HL-60 (cell line): Measurements from ENCODE around the gene EMD.

Experiments used
- GABPA ChIP-seq: IDR thresholded peaks from 2 replicates; pipeline ENCODE4 v1.6.1; 2012; ENCODE audit warnings: low read depth
- TF ChIP-seq, protein P1 (sequence below): IDR thresholded peaks from one replicate; pipeline ENCODE4 v1.5.1; 2011; ENCODE audit warnings: low read length, control low read depth, inconsistent platforms; ENCODE audit not compliant: insufficient read depth

- TF ChIP-seq, protein P1, sequence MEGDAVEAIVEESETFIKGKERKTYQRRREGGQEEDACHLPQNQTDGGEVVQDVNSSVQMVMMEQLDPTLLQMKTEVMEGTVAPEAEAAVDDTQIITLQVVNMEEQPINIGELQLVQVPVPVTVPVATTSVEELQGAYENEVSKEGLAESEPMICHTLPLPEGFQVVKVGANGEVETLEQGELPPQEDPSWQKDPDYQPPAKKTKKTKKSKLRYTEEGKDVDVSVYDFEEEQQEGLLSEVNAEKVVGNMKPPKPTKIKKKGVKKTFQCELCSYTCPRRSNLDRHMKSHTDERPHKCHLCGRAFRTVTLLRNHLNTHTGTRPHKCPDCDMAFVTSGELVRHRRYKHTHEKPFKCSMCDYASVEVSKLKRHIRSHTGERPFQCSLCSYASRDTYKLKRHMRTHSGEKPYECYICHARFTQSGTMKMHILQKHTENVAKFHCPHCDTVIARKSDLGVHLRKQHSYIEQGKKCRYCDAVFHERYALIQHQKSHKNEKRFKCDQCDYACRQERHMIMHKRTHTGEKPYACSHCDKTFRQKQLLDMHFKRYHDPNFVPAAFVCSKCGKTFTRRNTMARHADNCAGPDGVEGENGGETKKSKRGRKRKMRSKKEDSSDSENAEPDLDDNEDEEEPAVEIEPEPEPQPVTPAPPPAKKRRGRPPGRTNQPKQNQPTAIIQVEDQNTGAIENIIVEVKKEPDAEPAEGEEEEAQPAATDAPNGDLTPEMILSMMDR, result no peak
- no peak for TF ChIP-seq GABPA
Observed at GRCh38 chrX:154353172-154353843, 25.8 kb upstream of the EMD start.
